Immature natural killer cell (primary cell): ENCODE data around the gene CDKAL1. TPM values are rescaled to one million over a fixed set of nuclear protein-coding genes. Genes with fewer than 3 reads are reported as not detected.

Experiments
- DNase-seq, 3 donors: peaks; one replicate each; pipeline ENCODE4 v3.0.0; 2022; ENCODE audit warnings: mixed read lengths in 1 of 3
- H3K27ac Mint-ChIP-seq, 6 donors: one replicate each; pipeline ENCODE4 v1.8.0; 2020; ENCODE audit warnings: mixed read lengths in 6 of 6, mild to moderate bottlenecking in 5 of 6, inconsistent platforms in 4 of 6, moderate library complexity in 3 of 6
- H3K27me3 Mint-ChIP-seq, 3 donors: one replicate each; pipeline ENCODE4 v1.8.0; 2020 to 2021; ENCODE audit warnings: low read depth in 3 of 3, mild to moderate bottlenecking in 3 of 3, mixed read lengths in 3 of 3, moderate library complexity in 3 of 3, inconsistent platforms in 1 of 3
- H3K36me3 Mint-ChIP-seq, 3 donors: one replicate each; pipeline ENCODE4 v1.8.0; 2020; ENCODE audit warnings: mixed read lengths in 3 of 3, inconsistent platforms in 2 of 3, mild to moderate bottlenecking in 2 of 3
- H3K4me1 Mint-ChIP-seq, 2 donors: one replicate each; pipeline ENCODE4 v1.8.0; 2020; ENCODE audit warnings: inconsistent platforms in 2 of 2, mild to moderate bottlenecking in 2 of 2, mixed read lengths in 2 of 2, moderate library complexity in 1 of 2
- H3K4me3 Mint-ChIP-seq, 5 donors: one replicate each; pipeline ENCODE4 v1.8.0; 2020; ENCODE audit warnings: mild to moderate bottlenecking in 5 of 5, mixed read lengths in 5 of 5, inconsistent platforms in 3 of 5, moderate library complexity in 3 of 5
- H3K9me3 Mint-ChIP-seq, 6 donors: one replicate each; pipeline ENCODE4 v1.8.0; 2020; ENCODE audit warnings: mild to moderate bottlenecking in 6 of 6, mixed read lengths in 6 of 6, inconsistent platforms in 4 of 6, moderate library complexity in 3 of 6
- polyA plus RNA-seq, 3 donors: library from polyadenylated mRNA; unstranded; fragments of 300-500 nt; fragmentation: Illumina TruSeq; gene quantifications; one replicate each; pipeline ENCODE4 v1.2.3, GENCODE V29; 2021

Gene CDKAL1
- polyA plus RNA-seq, 3 donors from 2014 or later = 22.4 to 32.3 (median 25.4) TPM

- H3K4me3 Mint-ChIP-seq = no peak overlapping the region
- H3K4me1 Mint-ChIP-seq = peaks cover 4 to 22% of the 10 kb centered on the region in 2 donors
- H3K36me3 Mint-ChIP-seq = peaks cover 4% of the 10 kb centered on the region in 3 donors
- H3K9me3 Mint-ChIP-seq = no peaks in the 10 kb centered on the region
- H3K27me3 Mint-ChIP-seq = no peaks in the 10 kb centered on the region
- no peak overlapping the region for H3K27ac Mint-ChIP-seq
- no peak for DNase-seq
These were observed 31.1 kb downstream of the CDKAL1 start for GRCh38 chr6:20565342-20565741.

DNA sequence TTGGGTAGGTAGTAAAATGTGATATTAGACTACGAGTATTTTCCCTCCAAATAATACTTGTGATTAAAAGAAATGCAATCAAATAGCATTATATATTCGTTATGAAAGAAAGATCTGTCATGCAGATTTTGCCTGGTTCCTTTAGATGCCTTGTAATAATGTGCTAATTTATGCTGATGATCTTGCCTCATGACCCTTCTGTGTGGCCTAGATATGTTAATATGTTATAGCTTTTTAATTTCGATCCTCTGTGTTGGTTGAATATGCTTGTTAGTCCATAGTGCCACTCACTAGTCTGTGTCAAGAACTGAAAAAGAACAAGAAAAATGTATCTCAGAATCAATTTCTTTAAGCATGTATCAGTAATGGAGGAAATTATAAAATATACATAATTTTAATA is 31.9 kb downstream of the CDKAL1 start:
- Mint-ChIP-seq H3K4me1 (peaks cover 4 to 22% of the 10 kb centered on the region in 2 donors), H3K4me3 (no peak overlapping the region)

DNA sequence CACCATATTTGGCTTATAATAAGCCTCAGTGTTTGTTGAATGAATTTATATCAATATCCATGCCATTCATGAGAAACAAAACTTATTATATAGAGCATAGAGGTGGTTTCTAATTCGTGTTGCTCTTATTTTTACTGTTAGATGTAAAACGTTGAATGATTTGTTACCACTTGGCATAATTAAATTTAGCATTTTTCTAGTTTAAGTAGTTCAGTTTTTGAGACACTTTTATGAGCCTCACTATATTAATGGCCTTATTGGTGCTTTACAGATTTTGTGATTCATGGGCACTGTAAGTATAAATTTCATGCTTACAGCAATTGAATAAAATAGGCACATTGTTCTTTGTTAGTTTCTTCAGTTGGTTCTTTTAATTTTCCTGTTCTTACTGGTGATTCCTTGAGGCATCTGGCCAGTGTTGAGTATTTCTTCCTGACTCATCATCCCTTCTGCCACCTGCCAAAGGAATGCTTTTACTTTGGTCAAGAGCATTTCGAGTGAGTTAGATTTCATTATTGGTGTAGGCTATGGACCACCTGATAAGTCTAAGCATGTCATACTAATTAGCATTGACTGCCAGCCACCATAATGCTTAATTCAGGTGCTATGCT is 34.8 kb downstream of the CDKAL1 start:
- no peak for DNase-seq
- peaks cover 0 to 2% (median 0%) of the 10 kb centered on the region in 3 donors for H3K27me3 Mint-ChIP-seq
- no peak overlapping the region for H3K4me3 Mint-ChIP-seq
- H3K9me3 Mint-ChIP-seq = no peaks in the 10 kb centered on the region
- H3K36me3 Mint-ChIP-seq = peaks cover 4% of the 10 kb centered on the region in 3 donors
- no peak overlapping the region for H3K27ac Mint-ChIP-seq
- peaks cover 10 to 39% of the 10 kb centered on the region in 2 donors for H3K4me1 Mint-ChIP-seq

More for the DNA sequence above, 31.9 kb downstream of the CDKAL1 start:
- Mint-ChIP-seq H3K36me3 (peaks cover 4% of the 10 kb centered on the region in 3 donors), H3K27me3 (peaks cover 0 to under 1% (median 0%) of the 10 kb centered on the region in 3 donors), H3K27ac (no peak overlapping the region), H3K9me3 (no peaks in the 10 kb centered on the region)
- DNase-seq = no peak

- Mint-ChIP-seq H3K27ac (no peak overlapping the region), H3K27me3 (peaks cover 0 to 2% (median 0%) of the 10 kb centered on the region in 3 donors), H3K4me3 (no peak overlapping the region), H3K9me3 (no peaks in the 10 kb centered on the region), H3K4me1 (peaks cover 6 to 23% of the 10 kb centered on the region in 2 donors), H3K36me3 (peaks cover 4% of the 10 kb centered on the region in 3 donors)
- no peak for DNase-seq
These were observed 37.0 kb downstream of the CDKAL1 start for GRCh38 chr6:20571261-20571660.

GRCh38 chr6:20572288-20572687 is 38.0 kb downstream of the CDKAL1 start:
- H3K27me3 Mint-ChIP-seq = peaks cover 0 to 2% (median 0%) of the 10 kb centered on the region in 3 donors
- DNase-seq = no peak
- no peak overlapping the region for H3K4me3 Mint-ChIP-seq
- H3K27ac Mint-ChIP-seq = no peak overlapping the region
- peaks cover 6 to 23% of the 10 kb centered on the region in 2 donors for H3K4me1 Mint-ChIP-seq
- H3K36me3 Mint-ChIP-seq = peaks cover 4 to 6% (median 4%) of the 10 kb centered on the region in 3 donors
- H3K9me3 Mint-ChIP-seq = no peaks in the 10 kb centered on the region

GRCh38 chr6:20572940-20573339 is 38.7 kb downstream of the CDKAL1 start:
- Mint-ChIP-seq H3K4me1 (peaks cover 6 to 23% of the 10 kb centered on the region in 2 donors), H3K27me3 (peaks cover 0 to 2% (median 0%) of the 10 kb centered on the region in 3 donors), H3K9me3 (no peaks in the 10 kb centered on the region), H3K4me3 (no peak overlapping the region), H3K27ac (no peak overlapping the region), H3K36me3 (peaks cover 4 to 8% (median 8%) of the 10 kb centered on the region in 3 donors)
- DNase-seq = no peak

- Mint-ChIP-seq H3K36me3 (peaks cover 8 to 10% (median 9%) of the 10 kb centered on the region in 3 donors), H3K9me3 (no peaks in the 10 kb centered on the region), H3K27me3 (peaks cover 0 to 2% (median 0%) of the 10 kb centered on the region in 3 donors), H3K4me3 (no peak overlapping the region), H3K27ac (no peak overlapping the region), H3K4me1 (peaks cover 6 to 17% of the 10 kb centered on the region in 2 donors)
- DNase-seq = no peak
These were observed 40.1 kb downstream of the CDKAL1 start for GRCh38 chr6:20574355-20574754.

GRCh38 chr6:20575125-20575524 is 40.9 kb downstream of the CDKAL1 start:
- no peak overlapping the region for H3K27ac Mint-ChIP-seq
- no peak overlapping the region for H3K4me3 Mint-ChIP-seq
- peaks cover 0 to 2% (median 0%) of the 10 kb centered on the region in 3 donors for H3K27me3 Mint-ChIP-seq
- peaks cover 6 to 17% of the 10 kb centered on the region in 2 donors for H3K4me1 Mint-ChIP-seq
- no peaks in the 10 kb centered on the region for H3K9me3 Mint-ChIP-seq
- DNase-seq = no peak
- peaks cover 8 to 14% (median 10%) of the 10 kb centered on the region in 3 donors for H3K36me3 Mint-ChIP-seq

DNA sequence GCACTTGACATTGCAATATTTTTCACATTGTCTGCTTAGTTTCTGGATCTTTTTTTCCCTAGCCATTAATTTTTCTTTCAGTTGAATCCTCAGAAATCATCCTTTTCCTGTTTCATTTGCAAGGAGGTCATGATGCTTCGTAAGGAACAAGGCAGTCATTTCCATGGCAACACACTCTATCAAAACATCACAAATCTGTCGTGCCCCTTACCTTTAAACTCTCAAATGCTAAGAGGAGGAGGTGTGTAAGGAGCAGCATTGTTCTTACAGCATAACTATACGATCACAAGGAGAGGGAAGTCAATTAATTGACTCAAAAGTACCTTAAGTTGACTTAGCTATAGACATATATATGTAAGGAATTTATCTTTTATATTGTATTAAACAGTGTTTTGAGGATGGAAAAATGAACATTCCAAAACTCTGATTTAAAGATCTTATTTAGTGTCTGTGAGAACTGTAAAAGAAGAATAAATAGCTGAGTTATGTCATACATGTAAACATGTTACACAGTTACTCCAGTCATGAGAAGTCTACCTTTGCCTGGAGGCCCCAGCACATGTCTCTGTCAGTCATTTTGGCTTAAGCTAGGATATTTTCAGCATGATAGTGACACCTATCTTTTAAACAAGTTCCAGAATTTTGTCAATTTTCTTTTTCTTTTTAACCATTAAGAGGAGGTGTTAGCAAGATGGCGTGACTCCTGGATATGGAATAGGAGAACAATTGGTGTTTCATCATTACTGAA is 41.6 kb downstream of the CDKAL1 start:
- H3K36me3 Mint-ChIP-seq = peaks cover 8 to 14% (median 10%) of the 10 kb centered on the region in 3 donors
- no peak overlapping the region for H3K4me3 Mint-ChIP-seq
- DNase-seq = no peak
- peak overlapping the region in 1 of 6 donors; percentile 42 for H3K27ac Mint-ChIP-seq
- no peaks in the 10 kb centered on the region for H3K9me3 Mint-ChIP-seq
- H3K27me3 Mint-ChIP-seq = peaks cover 0 to 2% (median 0%) of the 10 kb centered on the region in 3 donors
- H3K4me1 Mint-ChIP-seq = peaks cover 6 to 17% of the 10 kb centered on the region in 2 donors

- no peaks in the 10 kb centered on the region for H3K27me3 Mint-ChIP-seq
- no peak overlapping the region for H3K27ac Mint-ChIP-seq
- no peaks in the 10 kb centered on the region for H3K9me3 Mint-ChIP-seq
- no peak for DNase-seq
- peaks cover 8 to 14% (median 10%) of the 10 kb centered on the region in 3 donors for H3K36me3 Mint-ChIP-seq
- H3K4me1 Mint-ChIP-seq = peaks cover 6 to 12% of the 10 kb centered on the region in 2 donors
- H3K4me3 Mint-ChIP-seq = no peak overlapping the region
These were observed 43.0 kb downstream of the CDKAL1 start for GRCh38 chr6:20577173-20577688.

DNA sequence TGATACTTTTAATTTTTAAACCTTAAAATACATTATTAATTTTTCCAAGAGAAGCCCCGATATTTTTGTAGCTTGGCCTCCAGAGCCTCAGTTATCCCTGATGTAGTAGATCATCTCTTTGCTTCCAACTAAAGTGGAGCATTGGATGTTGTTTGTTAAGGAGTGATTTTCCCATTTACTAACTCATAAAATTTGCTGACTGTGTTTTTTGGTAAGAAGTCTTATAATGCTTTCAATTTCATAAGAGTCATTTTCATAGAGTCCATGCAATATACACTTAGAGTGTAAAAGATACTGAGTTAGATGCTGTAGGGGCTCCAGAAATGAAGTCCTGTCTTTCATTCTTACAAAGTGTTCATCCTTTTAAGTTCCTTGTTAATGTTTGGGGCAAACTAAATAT is 46.8 kb downstream of the CDKAL1 start:
- H3K27me3 Mint-ChIP-seq = peaks cover 0 to 3% (median 0%) of the 10 kb centered on the region in 3 donors
- H3K27ac Mint-ChIP-seq = no peak overlapping the region
- peaks cover 13 to 32% (median 14%) of the 10 kb centered on the region in 3 donors for H3K36me3 Mint-ChIP-seq
- no peak for DNase-seq
- peaks cover 2 to 17% of the 10 kb centered on the region in 2 donors for H3K4me1 Mint-ChIP-seq
- H3K9me3 Mint-ChIP-seq = no peaks in the 10 kb centered on the region
- no peak overlapping the region for H3K4me3 Mint-ChIP-seq

- no peak for DNase-seq
- Mint-ChIP-seq H3K4me3 (no peak overlapping the region), H3K27me3 (peaks cover 0 to 3% (median 0%) of the 10 kb centered on the region in 3 donors), H3K9me3 (no peaks in the 10 kb centered on the region), H3K27ac (no peak overlapping the region), H3K4me1 (peaks cover 2 to 18% of the 10 kb centered on the region in 2 donors), H3K36me3 (peaks cover 8 to 28% (median 14%) of the 10 kb centered on the region in 3 donors)
These were observed 48.6 kb downstream of the CDKAL1 start for GRCh38 chr6:20582586-20583443.

DNA sequence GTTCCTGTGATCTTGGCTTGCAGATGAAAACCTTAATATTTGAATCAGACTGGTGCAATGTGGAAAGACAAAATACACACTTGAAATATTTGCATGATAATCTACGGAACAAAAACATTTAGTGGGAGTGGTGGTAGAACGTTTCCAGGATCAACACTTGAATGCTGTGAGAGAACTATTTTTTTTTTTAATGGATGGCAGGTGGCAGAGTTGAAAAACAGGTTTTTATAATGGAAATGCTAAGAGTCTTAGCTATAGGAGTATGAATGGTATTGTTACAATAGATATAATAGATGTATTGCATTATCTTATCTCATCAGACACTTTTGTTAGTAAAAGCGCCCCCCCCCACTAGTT is 49.2 kb downstream of the CDKAL1 start:
- Mint-ChIP-seq H3K36me3 (peaks cover 10 to 27% (median 11%) of the 10 kb centered on the region in 3 donors), H3K9me3 (no peaks in the 10 kb centered on the region), H3K4me3 (no peak overlapping the region), H3K4me1 (peaks cover 2 to 18% of the 10 kb centered on the region in 2 donors), H3K27me3 (peaks cover 0 to 3% (median 0%) of the 10 kb centered on the region in 3 donors), H3K27ac (no peak overlapping the region)
- no peak for DNase-seq
